Right lobe of liver (tissue), 4 donors: Measurements from ENCODE around the gene CACNB2.

Source experiments
- POLR2A ChIP-seq: fragments of 450-650 bp; IDR thresholded peaks from one replicate; pipeline ENCODE4 v1.6.1; 2017; ENCODE audit warnings: antibody characterized with exemption, mild to moderate bottlenecking
- TF ChIP-seq, protein P1 (sequence below), 4 donors: fragments of 200-600 bp in 3 of 4; fragments of 450-650 bp in 1 of 4; IDR thresholded peaks; one replicate each; pipeline versions ENCODE4 v1.5.1 to v1.8.0; 2016 to 2022; ENCODE audit warnings: antibody characterized with exemption in 4 of 4, mild to moderate bottlenecking in 2 of 4
- donor health status: DM: no; HTN: no; CAD: no.
- donor health status: DM: no; HTN: no; CAD: no.
- donor health status: DM: no; HTN: yes; CAD: no.

DNA sequence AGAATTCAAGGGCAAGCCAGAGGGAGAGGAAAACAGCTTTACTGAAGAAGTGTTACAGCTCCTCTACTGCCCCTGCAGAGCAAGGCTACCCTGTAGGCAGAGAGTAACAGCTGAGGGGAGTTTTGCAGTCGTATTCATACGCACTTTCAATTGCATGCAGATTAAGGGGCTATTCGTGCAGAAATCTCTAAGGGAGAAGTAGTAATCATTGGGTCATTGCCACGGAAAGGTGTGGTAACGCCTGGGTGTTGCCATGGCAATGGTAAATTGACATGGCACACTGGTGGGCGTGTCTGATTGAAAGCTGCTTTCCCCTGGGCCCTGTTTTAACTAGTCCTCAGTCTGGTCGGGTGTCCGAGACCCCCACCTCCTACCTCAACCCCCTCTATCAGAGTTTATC lies 284.0 kb downstream of the CACNB2 start:
- TF ChIP-seq, protein P1, sequence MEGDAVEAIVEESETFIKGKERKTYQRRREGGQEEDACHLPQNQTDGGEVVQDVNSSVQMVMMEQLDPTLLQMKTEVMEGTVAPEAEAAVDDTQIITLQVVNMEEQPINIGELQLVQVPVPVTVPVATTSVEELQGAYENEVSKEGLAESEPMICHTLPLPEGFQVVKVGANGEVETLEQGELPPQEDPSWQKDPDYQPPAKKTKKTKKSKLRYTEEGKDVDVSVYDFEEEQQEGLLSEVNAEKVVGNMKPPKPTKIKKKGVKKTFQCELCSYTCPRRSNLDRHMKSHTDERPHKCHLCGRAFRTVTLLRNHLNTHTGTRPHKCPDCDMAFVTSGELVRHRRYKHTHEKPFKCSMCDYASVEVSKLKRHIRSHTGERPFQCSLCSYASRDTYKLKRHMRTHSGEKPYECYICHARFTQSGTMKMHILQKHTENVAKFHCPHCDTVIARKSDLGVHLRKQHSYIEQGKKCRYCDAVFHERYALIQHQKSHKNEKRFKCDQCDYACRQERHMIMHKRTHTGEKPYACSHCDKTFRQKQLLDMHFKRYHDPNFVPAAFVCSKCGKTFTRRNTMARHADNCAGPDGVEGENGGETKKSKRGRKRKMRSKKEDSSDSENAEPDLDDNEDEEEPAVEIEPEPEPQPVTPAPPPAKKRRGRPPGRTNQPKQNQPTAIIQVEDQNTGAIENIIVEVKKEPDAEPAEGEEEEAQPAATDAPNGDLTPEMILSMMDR (IDR thresholded peaks at IDR 0.05): no peak
- TF ChIP-seq POLR2A: no peak
